ENCODE data around the gene TUT7.
"Not testable (repeated sequence)": the region's sequence is repeated elsewhere in the genome, so short reads cannot be mapped to it uniquely, and the experiment has no call there.

The TUT7 gene

GRCh38 chr9:86354011-86354817, at the start of gene TUT7:
TUT7 (minus strand) TSS chr9:86354410; CDS start chr9:86353199, 1,211 bp downstream.
- peak; percentile 91 to 93 for DNase-seq (ENCODE audit: low read depth in 2 of 2)

- no peak for DNase-seq (ENCODE audit: low read depth in 2 of 2)
Observed at GRCh38 chr9:86402591-86402990, 48.4 kb upstream of the TUT7 start.

GRCh38 chr9:86396412-86396811, 42.2 kb upstream of the TUT7 start:
- no peak for DNase-seq (ENCODE audit: low read depth in 2 of 2)

GRCh38 chr9:86390184-86390583, 36.0 kb upstream of the TUT7 start:
- not testable (repeated sequence) for DNase-seq (ENCODE audit: low read depth in 2 of 2)

GRCh38 chr9:86389628-86390027, 35.4 kb upstream of the TUT7 start:
- DNase-seq (ENCODE audit: low read depth in 2 of 2) = no peak

GRCh38 chr9:86387376-86387775, 33.2 kb upstream of the TUT7 start:
- DNase-seq (ENCODE audit: low read depth in 2 of 2) = no peak

GRCh38 chr9:86383000-86383399, 28.8 kb upstream of the TUT7 start:
- not testable (repeated sequence) for DNase-seq (ENCODE audit: low read depth in 2 of 2)

GRCh38 chr9:86376016-86376415, 21.8 kb upstream of the TUT7 start:
- DNase-seq (ENCODE audit: low read depth in 2 of 2) = no peak

- no peak for DNase-seq (ENCODE audit: low read depth in 2 of 2)
Observed at GRCh38 chr9:86369810-86370209, 15.6 kb upstream of the TUT7 start.

- no peak for DNase-seq (ENCODE audit: low read depth in 2 of 2)
Observed at GRCh38 chr9:86368871-86369521, 14.8 kb upstream of the TUT7 start.

- no peak for DNase-seq (ENCODE audit: low read depth in 2 of 2)
Observed at GRCh38 chr9:86361176-86361575, 7.0 kb upstream of the TUT7 start.

GRCh38 chr9:86359151-86359879, 5.1 kb upstream of the TUT7 start:
- DNase-seq (ENCODE audit: low read depth in 2 of 2) = no peak

- no peak for DNase-seq (ENCODE audit: low read depth in 2 of 2)
Observed at GRCh38 chr9:86356871-86357866, 3.0 kb upstream of the TUT7 start.

- no peak for DNase-seq (ENCODE audit: low read depth in 2 of 2)
Observed at GRCh38 chr9:86355814-86356213, 1.6 kb upstream of the TUT7 start.

GRCh38 chr9:86354818-86355309, 654 bp upstream of the TUT7 start:
- DNase-seq (ENCODE audit: low read depth in 2 of 2) = no peak

GRCh38 chr9:86353655-86354010, 577 bp downstream of the TUT7 start:
- peak in 1 of 2 donors; percentile 28 for DNase-seq (ENCODE audit: low read depth in 2 of 2)

- no peak for DNase-seq (ENCODE audit: low read depth in 2 of 2)
Observed at GRCh38 chr9:86352440-86353077, 1.7 kb downstream of the TUT7 start.

GRCh38 chr9:86351880-86352279, 2.3 kb downstream of the TUT7 start:
- DNase-seq (ENCODE audit: low read depth in 2 of 2) = no peak

- no peak for DNase-seq (ENCODE audit: low read depth in 2 of 2)
Observed at GRCh38 chr9:86350006-86350760, 4.0 kb downstream of the TUT7 start.

GRCh38 chr9:86349271-86349670, 4.9 kb downstream of the TUT7 start:
- no peak for DNase-seq (ENCODE audit: low read depth in 2 of 2)

Data from stimulated activated CD4-positive, alpha-beta T cell treated with anti-CD3 and anti-CD28 coated beads, Interleukin-4, amount 100 ng/mL, for 48 hours (primary cell).